Measurements from ENCODE around the gene PAAF1.

Gene PAAF1

GRCh38 chr11:73974604-73975478 lies 98.0 kb downstream of the PAAF1 start:
- DNase-seq = no peak

GRCh38 chr11:73975479-73975757 lies 98.6 kb downstream of the PAAF1 start:
- DNase-seq = no peak

- no peak for DNase-seq
These were observed 99.8 kb downstream of the PAAF1 start for GRCh38 chr11:73976451-73977151.

- DNase-seq = no peak
These were observed 101.2 kb downstream of the PAAF1 start for GRCh38 chr11:73977856-73978519.

GRCh38 chr11:73978576-73979086 lies 101.8 kb downstream of the PAAF1 start:
- no peak for DNase-seq

GRCh38 chr11:73980001-73980961 lies 103.5 kb downstream of the PAAF1 start:
- no peak for DNase-seq
